WTC11 (cell line): ENCODE measurements around the gene MBD6. TPM values are rescaled to one million over a fixed set of nuclear protein-coding genes. Genes with fewer than 3 reads are reported as not detected.
A peak's percentile ranks its signal among the peaks of the same experiment; 100 is the strongest.

Experiments used
- ATAC-seq: fragments of 200-7000 bp; cut with Tn5 transposase; 2 replicates; pipeline ENCODE4 v1.10.0; 2021; ENCODE audit warnings: mild to moderate bottlenecking, moderate library complexity
- CTCF ChIA-PET: fragments of 300-600 bp; sonication (Branson Sonifier 250); formaldehyde crosslinking; loops from one replicate; lab custom pipeline; 2021; ENCODE audit warnings: antibody characterized with exemption; lab: Charles Lee
- POLR2A ChIA-PET: fragments of 350-600 bp; sonication (Branson Sonifier 250); formaldehyde crosslinking; loops from one replicate; lab custom pipeline; 2021; ENCODE audit warnings: antibody characterized with exemption; lab: Charles Lee
- DNase-seq: peaks from one replicate; pipeline ENCODE4 v3.0.0; 2021; ENCODE audit warnings: low spot score
- H3K27ac Mint-ChIP-seq: 2 replicates; pipeline ENCODE4 v1.8.0; 2021; ENCODE audit warnings: mixed read lengths
- H3K27me3 Mint-ChIP-seq: 2 replicates; pipeline ENCODE4 v1.8.0; 2021; ENCODE audit warnings: low read depth, mild to moderate bottlenecking, moderate library complexity, mixed read lengths
- H3K36me3 Mint-ChIP-seq: 2 replicates; pipeline ENCODE4 v1.8.0; 2021; ENCODE audit warnings: mixed read lengths
- H3K4me1 Mint-ChIP-seq: 2 replicates; pipeline ENCODE4 v1.8.0; 2022; ENCODE audit warnings: mixed read lengths
- H3K4me3 Mint-ChIP-seq: 2 replicates; pipeline ENCODE4 v1.8.0; 2021; ENCODE audit warnings: mild to moderate bottlenecking, moderate library complexity, mixed read lengths
- H3K9me3 Mint-ChIP-seq: 2 replicates; pipeline ENCODE4 v1.8.0; 2021; ENCODE audit warnings: mixed read lengths
- ATF6 ChIP-seq: sonication (generic); formaldehyde crosslinking; IDR thresholded peaks from 2 replicates; pipeline ENCODE4 v1.8.1; 2023; ENCODE audit warnings: mild to moderate bottlenecking, missing genetic modification reagents
- CREM ChIP-seq: sonication (generic); formaldehyde crosslinking; IDR thresholded peaks from 2 replicates; pipeline ENCODE4 v1.8.1; 2022; ENCODE audit warnings: mild to moderate bottlenecking, missing genetic modification reagents, moderate library complexity
- E2F5 ChIP-seq: sonication (generic); formaldehyde crosslinking; IDR thresholded peaks from 2 replicates; pipeline ENCODE4 v1.8.1; 2022; ENCODE audit warnings: mild to moderate bottlenecking, moderate library complexity, missing genetic modification reagents
- EMX1 ChIP-seq: fragments of 250-450 bp; sonication (Bioruptor Pico); IDR thresholded peaks from 2 replicates; pipeline ENCODE4 v1.8.0; 2021; ENCODE audit warnings: mild to moderate bottlenecking
- FOXP1 ChIP-seq: sonication (generic); formaldehyde crosslinking; IDR thresholded peaks from 2 replicates; pipeline ENCODE4 v1.8.0; 2022; ENCODE audit warnings: missing genetic modification reagents, mild to moderate bottlenecking, moderate library complexity, borderline replicate concordance
- HMGXB4 ChIP-seq: sonication (generic); formaldehyde crosslinking; IDR thresholded peaks from 2 replicates; pipeline ENCODE4 v1.8.1; 2023; ENCODE audit warnings: mild to moderate bottlenecking, moderate library complexity, missing genetic modification reagents
- IRF1 ChIP-seq: sonication (generic); formaldehyde crosslinking; IDR thresholded peaks from 2 replicates; pipeline ENCODE4 v1.8.0; 2023; ENCODE audit warnings: missing genetic modification reagents
- KAT7 ChIP-seq: sonication (generic); formaldehyde crosslinking; IDR thresholded peaks from 2 replicates; pipeline ENCODE4 v1.8.1; 2023; ENCODE audit warnings: missing genetic modification reagents, mild to moderate bottlenecking, borderline replicate concordance
- RELA ChIP-seq: sonication (generic); formaldehyde crosslinking; IDR thresholded peaks from 2 replicates; pipeline ENCODE4 v1.8.1; 2022; ENCODE audit warnings: missing genetic modification reagents, mild to moderate bottlenecking, borderline replicate concordance
- ZBTB21 ChIP-seq: sonication (generic); formaldehyde crosslinking; IDR thresholded peaks from 2 replicates; pipeline ENCODE4 v1.8.1; 2023; ENCODE audit warnings: mild to moderate bottlenecking, missing genetic modification reagents, borderline replicate concordance
- ZNF263 ChIP-seq: sonication (generic); formaldehyde crosslinking; IDR thresholded peaks from 2 replicates; pipeline ENCODE4 v1.8.1; 2022; ENCODE audit warnings: low read depth, mild to moderate bottlenecking, moderate library complexity, missing genetic modification reagents
- ZNF423 ChIP-seq: fragments of 250-450 bp; sonication (Bioruptor Pico); IDR thresholded peaks from 2 replicates; pipeline ENCODE4 v2.1.2; 2022; ENCODE audit warnings: mild to moderate bottlenecking, moderate library complexity
- total RNA-seq: library from RNA; stranded (reverse); gene quantifications from 3 replicates; pipeline ENCODE4 v1.2.3, GENCODE V29; 2021
- TF ChIP-seq, protein P1 (sequence below): sonication (generic); formaldehyde crosslinking; IDR thresholded peaks from 2 replicates; pipeline ENCODE4 v1.8.1; 2023; ENCODE audit warnings: mild to moderate bottlenecking, missing genetic modification reagents, moderate library complexity
- TF ChIP-seq, protein P2 (sequence below): sonication (generic); formaldehyde crosslinking; IDR thresholded peaks from 2 replicates; pipeline ENCODE4 v1.8.0; 2022; ENCODE audit warnings: mild to moderate bottlenecking, missing genetic modification reagents
- TF ChIP-seq, protein P3 (sequence below): sonication (generic); formaldehyde crosslinking; IDR thresholded peaks from 2 replicates; pipeline ENCODE4 v1.8.1; 2022; ENCODE audit warnings: mild to moderate bottlenecking, missing genetic modification reagents, moderate library complexity, borderline replicate concordance

The MBD6 gene
- total RNA-seq, 1 experiment from 2014 or later, result 46.3 TPM

- ChIA-PET POLR2A (interaction anchor here (0.6 to 1.7 kb wide), 5 partner anchors 12 to 723 kb away, joined by 3 to 8 read pairs (median 4); no protein-coding TSS in a partner anchor), CTCF (interaction anchor here (0.5 to 5.0 kb wide), 26 partner anchors 8 to 388 kb away, joined by 3 to 88 read pairs (median 5); partner anchors contain the start of genes ARHGEF25, GLI1, INHBE and LRP1)
- Mint-ChIP-seq H3K4me3 (peak overlapping the region; percentile 77), H3K9me3 (no peaks in the 10 kb centered on the region), H3K27me3 (peaks cover 95% of the 10 kb centered on the region), H3K27ac (no peak overlapping the region), H3K36me3 (no peaks in the 10 kb centered on the region), H3K4me1 (peaks cover 31% of the 10 kb centered on the region)
- TF ChIP-seq HMGXB4 (peak; percentile 57; the same call in 1 of the 2 replicates), ZBTB21 (CRISPR knock-in tag) (0 out of 2 replicates have a peak, but pooled peaks have one; percentile 55), E2F5 (CRISPR knock-in tag) (0 out of 2 replicates have a peak, but pooled peaks have one; percentile 59), ATF6 (no peak), KAT7 (0 out of 2 replicates have a peak, but pooled peaks have one; percentile 28), FOXP1 (CRISPR knock-in tag) (no peak; the same call in 1 of the 2 replicates), CREM (CRISPR knock-in tag) (0 out of 2 replicates have a peak, but pooled peaks have one; percentile 43), ZNF263 (CRISPR knock-in tag) (peak; percentile 73), ZNF423 (peak; percentile 7; the same call in 1 of the 2 replicates), RELA (CRISPR knock-in tag) (peak; percentile 74; the same call in 1 of the 2 replicates), EMX1 (CRISPR knock-in tag) (no peak), IRF1 (CRISPR knock-in tag) (no peak)
- TF ChIP-seq, protein P1, sequence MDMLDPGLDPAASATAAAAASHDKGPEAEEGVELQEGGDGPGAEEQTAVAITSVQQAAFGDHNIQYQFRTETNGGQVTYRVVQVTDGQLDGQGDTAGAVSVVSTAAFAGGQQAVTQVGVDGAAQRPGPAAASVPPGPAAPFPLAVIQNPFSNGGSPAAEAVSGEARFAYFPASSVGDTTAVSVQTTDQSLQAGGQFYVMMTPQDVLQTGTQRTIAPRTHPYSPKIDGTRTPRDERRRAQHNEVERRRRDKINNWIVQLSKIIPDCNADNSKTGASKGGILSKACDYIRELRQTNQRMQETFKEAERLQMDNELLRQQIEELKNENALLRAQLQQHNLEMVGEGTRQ, result peak; percentile 9; the same call in 1 of the 2 replicates
- TF ChIP-seq, protein P2, sequence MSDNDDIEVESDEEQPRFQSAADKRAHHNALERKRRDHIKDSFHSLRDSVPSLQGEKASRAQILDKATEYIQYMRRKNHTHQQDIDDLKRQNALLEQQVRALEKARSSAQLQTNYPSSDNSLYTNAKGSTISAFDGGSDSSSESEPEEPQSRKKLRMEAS, result peak; percentile 45; the same call in 1 of the 2 replicates
- TF ChIP-seq, protein P3, sequence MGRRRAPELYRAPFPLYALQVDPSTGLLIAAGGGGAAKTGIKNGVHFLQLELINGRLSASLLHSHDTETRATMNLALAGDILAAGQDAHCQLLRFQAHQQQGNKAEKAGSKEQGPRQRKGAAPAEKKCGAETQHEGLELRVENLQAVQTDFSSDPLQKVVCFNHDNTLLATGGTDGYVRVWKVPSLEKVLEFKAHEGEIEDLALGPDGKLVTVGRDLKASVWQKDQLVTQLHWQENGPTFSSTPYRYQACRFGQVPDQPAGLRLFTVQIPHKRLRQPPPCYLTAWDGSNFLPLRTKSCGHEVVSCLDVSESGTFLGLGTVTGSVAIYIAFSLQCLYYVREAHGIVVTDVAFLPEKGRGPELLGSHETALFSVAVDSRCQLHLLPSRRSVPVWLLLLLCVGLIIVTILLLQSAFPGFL, result no peak
- DNase-seq (peak; percentile 52), ATAC-seq (peak; percentile 34)
These were observed 47.1 kb upstream of the MBD6 start for GRCh38 chr12:57475271-57476161.
